Measurements from ENCODE around the gene EML6.

DNA sequence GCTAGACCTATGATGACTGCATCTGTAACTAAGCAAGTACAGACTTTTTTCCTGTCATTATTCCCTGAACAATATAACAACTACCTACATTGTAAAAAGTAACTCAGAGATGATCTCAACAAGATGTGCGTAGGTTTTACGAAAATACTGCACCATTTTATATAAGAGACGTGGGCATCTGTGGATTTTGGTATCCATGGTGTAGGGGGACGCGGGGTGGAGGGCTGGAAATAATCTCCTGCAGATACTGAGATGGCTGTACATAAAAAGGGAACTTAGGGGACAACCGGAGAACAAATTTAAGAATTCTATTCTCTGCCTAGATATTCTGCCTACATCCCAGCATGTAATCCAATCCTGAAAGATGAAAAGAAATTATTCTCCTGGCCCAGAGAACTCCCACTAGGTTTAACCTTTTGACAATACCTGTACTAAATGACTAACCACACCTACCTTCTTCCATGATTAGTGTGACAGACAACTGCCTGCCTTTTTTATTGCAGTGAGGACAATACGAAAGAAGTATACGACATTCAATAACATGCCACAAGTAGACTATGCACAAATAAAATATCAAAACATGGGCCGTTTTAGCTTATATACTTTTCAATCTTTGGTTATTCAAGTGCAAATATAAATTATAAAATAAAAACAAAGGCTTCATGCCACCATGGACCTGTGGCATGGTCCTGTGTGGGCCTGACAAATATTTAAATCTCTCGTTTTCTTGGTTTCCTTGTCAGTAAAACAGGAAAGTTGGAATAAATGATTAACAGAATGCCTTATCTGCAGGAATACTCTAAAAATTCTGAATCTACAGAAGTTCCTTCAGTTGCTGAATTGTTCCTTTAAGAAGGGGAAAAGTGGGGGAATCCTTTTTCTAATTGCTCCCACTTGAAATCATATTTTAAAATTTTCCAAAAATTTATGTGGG lies 280.5 kb downstream of the EML6 start:
- TF ChIP-seq POLR2A (IDR thresholded peaks at IDR 0.05): no peak
- TF ChIP-seq, protein P1, sequence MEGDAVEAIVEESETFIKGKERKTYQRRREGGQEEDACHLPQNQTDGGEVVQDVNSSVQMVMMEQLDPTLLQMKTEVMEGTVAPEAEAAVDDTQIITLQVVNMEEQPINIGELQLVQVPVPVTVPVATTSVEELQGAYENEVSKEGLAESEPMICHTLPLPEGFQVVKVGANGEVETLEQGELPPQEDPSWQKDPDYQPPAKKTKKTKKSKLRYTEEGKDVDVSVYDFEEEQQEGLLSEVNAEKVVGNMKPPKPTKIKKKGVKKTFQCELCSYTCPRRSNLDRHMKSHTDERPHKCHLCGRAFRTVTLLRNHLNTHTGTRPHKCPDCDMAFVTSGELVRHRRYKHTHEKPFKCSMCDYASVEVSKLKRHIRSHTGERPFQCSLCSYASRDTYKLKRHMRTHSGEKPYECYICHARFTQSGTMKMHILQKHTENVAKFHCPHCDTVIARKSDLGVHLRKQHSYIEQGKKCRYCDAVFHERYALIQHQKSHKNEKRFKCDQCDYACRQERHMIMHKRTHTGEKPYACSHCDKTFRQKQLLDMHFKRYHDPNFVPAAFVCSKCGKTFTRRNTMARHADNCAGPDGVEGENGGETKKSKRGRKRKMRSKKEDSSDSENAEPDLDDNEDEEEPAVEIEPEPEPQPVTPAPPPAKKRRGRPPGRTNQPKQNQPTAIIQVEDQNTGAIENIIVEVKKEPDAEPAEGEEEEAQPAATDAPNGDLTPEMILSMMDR (IDR thresholded peaks at IDR 0.05): no peak
